DMS79 treated with DMSO at 0.1 percent for 48 hours (cell line): ENCODE results near the gene TBC1D17.

Experiments
- DNase-seq: peaks from one replicate; lab custom pipeline; 2025; lab: John Stamatoyannopoulos, UW

The TBC1D17 gene

GRCh38 chr19:49877879-49878743 is 609 bp downstream of the TBC1D17 start:
- peak; percentile 95 for DNase-seq

- DNase-seq: no peak
Observed at GRCh38 chr19:49878744-49879070, 1.2 kb downstream of the TBC1D17 start.

GRCh38 chr19:49879243-49879963 is 1.9 kb downstream of the TBC1D17 start:
- no peak for DNase-seq

DNA sequence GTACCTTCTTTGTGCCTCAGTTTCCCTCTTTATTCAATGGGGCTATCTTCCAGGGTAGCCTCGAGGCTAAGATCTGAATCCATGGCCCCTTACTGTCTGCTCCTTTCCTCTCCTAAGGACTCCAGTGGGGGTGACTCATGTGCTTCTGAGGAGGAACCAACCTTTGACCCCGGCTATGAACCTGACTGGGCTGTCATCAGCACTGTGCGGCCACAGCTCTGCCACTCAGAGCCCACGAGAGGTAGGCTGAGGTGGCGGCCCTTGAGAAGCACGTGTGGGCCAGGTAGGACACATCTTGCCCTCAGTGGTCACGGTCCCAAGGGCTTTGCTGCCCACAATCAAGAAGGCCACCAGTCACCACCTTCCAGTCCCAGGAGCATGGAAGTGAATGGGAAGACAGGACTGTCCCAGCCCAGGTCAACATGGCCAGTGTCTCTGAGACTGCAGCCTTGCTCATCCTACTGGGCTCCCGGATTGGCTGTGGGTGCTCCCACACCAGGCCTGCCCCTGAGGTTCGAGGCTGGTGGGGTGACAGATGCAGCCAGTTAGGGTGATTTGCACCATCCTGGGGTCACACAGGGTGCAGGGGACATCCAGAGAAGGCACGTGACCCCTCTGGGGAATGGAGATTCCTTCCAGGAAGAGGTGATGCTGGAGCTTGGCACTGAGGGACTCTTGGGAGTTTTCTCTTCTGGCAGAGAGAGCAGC is 2.8 kb downstream of the TBC1D17 start:
- DNase-seq: no peak

GRCh38 chr19:49881186-49881585 is 3.7 kb downstream of the TBC1D17 start:
- DNase-seq: no peak

GRCh38 chr19:49881672-49882394 is 4.3 kb downstream of the TBC1D17 start:
- DNase-seq: no peak

DNA sequence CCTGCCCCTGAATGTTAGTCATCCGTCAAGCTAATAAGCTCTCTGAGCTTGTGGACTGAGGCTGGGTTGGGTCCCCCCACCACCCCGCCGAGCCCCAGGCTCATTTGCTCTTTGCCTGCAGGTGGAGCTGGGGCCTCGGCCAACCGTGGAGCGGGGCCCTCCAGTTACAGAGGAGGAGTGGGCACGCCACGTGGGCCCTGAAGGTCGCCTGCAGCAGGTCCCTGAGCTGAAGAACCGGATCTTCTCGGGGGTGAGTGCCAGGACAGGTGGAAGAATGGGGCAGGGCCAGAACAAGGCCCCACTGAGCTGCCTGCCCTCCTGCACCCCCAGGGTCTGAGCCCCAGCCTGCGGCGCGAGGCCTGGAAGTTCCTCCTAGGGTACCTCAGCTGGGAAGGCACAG is 5.1 kb downstream of the TBC1D17 start:
- DNase-seq: no peak

GRCh38 chr19:49883094-49883493 is 5.6 kb downstream of the TBC1D17 start:
- DNase-seq: no peak

DNA sequence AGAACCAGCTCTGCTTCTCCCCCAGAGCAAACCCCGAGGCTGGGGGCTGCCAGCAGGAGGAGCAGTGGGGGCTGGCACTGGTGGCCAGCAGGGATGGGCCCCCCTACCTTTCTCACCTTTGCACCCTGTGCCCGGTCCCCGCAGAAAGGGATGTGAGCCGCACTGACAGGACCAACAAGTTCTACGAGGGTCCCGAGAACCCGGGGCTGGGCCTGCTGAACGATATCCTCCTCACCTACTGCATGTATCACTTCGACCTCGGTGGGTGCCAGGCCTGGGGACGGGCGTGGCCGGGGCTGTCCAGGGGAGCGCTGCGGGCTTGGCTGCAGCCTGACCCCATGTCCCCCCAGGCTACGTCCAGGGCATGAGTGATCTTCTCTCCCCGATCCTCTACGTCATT is 6.6 kb downstream of the TBC1D17 start:
- no peak for DNase-seq

DNA sequence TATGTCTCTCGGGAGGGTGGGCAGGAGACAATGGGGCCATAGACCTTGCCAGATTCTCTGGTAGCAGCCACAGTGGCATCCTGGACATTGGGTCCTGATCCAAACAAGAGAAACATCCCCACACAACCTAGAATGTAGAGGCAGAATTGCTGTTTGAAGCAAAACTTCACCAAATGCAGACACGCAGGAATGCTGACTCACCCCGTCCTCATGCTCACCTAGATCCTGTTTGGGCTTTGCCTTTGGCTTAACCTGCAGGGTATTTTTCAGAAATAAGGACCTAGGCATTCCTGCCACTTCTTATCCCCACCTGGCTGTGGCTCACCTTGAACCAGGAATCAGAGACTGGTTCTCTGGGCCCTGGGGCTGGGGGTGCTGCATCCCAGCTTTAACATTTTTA is 7.3 kb downstream of the TBC1D17 start:
- no peak for DNase-seq

DNA sequence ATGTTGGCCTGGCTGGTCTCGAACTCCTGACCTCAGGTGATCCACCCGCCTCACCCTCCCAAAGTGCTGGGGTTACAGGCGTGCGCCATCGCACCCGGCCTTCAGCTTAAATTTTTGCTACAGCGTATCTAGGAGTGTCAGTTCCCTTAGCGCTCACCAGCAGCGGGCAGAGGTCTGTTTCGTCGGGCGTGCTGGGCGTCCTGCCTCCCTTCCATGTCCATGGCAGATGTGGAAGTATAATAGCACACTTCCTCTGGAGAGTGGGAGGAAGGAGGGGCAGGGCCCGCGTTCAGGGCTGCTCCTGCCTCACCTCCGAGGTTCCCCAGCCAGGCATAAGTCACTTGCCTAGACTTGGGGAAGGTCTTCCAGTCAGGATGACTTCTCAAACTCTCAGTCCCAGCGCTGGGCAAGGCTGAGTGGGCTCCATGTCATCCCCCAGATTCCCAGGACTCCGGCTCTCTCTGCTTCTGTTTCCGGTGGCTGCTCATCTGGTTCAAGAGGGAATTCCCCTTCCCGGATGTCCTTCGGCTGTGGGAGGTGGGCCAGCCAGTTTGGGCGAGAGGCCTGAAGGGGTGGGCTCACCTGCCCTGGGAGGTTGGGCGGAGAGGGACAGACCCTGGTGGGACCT is 9.6 kb downstream of the TBC1D17 start:
- no peak for DNase-seq

- DNase-seq: peak; percentile 33
Observed at GRCh38 chr19:49887665-49888509, 10.4 kb downstream of the TBC1D17 start.

DNA sequence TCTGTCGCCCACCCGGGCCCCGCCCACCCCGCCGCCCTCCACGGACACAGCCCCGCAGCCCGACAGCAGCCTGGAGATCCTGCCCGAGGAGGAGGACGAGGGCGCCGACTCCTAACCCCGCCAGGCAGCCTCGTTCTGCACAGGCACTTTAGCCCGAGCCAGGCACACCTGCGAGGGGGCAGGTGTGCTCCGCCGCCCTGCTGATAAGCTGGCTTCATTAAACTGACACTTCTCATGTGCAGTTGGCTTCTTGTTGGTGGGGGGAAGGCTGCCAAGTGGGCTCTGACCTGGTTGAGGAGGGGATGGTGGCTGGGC is 11.0 kb downstream of the TBC1D17 start:
- peak; percentile 82 for DNase-seq

DNA sequence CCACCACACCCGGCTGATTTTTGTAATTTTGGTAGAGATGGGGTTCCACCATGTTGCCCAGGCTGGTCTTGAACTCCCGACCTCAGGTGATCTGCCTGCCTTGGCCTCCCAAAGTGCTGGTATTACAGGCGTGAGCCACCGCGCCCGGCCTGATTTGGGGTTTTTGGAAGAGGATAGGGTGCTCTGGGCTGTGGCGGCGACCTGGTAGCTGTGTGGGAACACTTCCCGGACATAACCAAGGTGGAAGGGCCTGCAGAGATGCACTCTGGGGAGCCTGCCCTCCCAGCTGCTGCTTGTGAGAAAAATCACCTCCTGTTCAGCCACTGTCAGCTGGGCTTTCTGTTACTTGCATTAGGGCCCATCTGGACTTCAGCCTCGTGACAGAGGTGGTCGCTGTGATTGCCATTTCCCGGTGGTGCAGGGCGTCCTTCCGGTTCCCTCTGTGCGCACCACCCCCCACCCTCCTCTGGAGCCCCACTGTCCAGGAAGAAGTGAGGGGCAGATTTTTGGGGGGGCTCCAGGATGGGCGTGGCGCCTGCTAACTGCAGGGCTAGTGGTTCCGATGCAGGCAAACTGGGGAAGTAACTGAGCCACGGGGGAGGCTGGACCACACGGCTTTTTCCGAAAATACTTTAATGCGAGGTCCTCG is 11.7 kb downstream of the TBC1D17 start:
- DNase-seq: no peak

DNA sequence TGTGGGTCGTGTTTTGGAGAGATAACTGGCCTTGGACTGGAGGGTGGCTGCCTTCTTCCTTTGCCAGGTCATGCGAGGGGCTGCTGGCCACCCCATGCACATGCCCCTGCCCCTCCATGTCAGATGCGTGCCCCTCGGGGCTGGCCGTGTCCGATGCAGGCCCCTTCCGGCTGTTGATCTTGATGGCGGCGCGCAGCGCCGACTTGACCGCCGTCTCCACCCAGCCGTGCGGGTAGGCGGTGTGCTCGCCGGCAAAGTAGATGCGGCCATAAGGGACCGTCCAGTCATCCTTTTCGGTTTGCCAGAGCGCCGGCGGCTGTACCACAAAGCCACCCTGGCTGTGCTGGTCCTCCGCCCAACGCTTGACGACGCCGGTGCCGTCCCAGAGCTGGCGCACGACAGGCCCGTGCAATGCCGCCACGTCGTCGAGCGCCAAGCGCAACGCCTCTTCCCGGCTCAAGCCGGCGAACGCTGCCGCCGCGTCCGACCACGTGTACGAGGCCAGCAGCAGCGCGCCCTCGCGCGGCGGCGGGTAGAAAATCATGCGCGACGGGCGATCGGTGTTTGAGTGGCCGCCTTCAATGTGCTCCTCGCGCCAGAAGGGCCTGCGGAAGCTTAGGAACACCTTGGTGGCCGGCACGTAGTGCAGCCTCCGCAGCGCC is 12.3 kb downstream of the TBC1D17 start:
- DNase-seq: no peak

- no peak for DNase-seq
Observed at GRCh38 chr19:49890349-49891311, 13.1 kb downstream of the TBC1D17 start.

- no peak for DNase-seq
Observed at GRCh38 chr19:49891393-49891792, 13.9 kb downstream of the TBC1D17 start.

- DNase-seq: no peak
Observed at GRCh38 chr19:49892716-49893115, 15.2 kb downstream of the TBC1D17 start.
